Common myeloid progenitor, CD34-positive (primary cell): ENCODE measurements around the gene SPTBN1.

Experiments used
- CTCF ChIA-PET: fragments of 350-600 bp; sonication (Branson Sonifier 250); formaldehyde crosslinking; loops from one replicate; lab custom pipeline; 2021; ENCODE audit warnings: antibody characterized with exemption; lab: Charles Lee
- POLR2A ChIA-PET: fragments of 350-600 bp; sonication (Branson Sonifier 250); formaldehyde crosslinking; loops from one replicate; lab custom pipeline; 2021; ENCODE audit warnings: antibody characterized with exemption; lab: Charles Lee
- DNase-seq, 3 donors: peaks; one replicate each; pipeline versions ENCODE4 v3.0.0 to v3.0.0-alpha.2; 2013
- H3K27ac ChIP-seq, 2 experiments: 1 replicate in 1 of 2; 2 replicates in 1 of 2; pipeline ENCODE4 v1.7.0; 2013; ENCODE audit warnings: inconsistent platforms in 2 of 2, low read length in 2 of 2, mild to moderate bottlenecking in 2 of 2, low read depth in 1 of 2, moderate library complexity in 1 of 2; ENCODE audit not compliant: severe bottlenecking in 2 of 2, insufficient read depth in 1 of 2, poor library complexity in 1 of 2
- H3K27me3 ChIP-seq, 5 experiments: replicated peaks in 2 of 5; 1 replicate in 3 of 5; 2 replicates in 2 of 5; pipeline versions ENCODE4 v1.6.1 to v1.7.0; 2013; ENCODE audit warnings: low read length in 4 of 5, mild to moderate bottlenecking in 2 of 5, moderate library complexity in 2 of 5, inconsistent platforms in 1 of 5; ENCODE audit not compliant: insufficient read depth in 5 of 5, control insufficient read depth in 4 of 5
- H3K36me3 ChIP-seq, 4 experiments: 1 replicate in 2 of 4; 2 replicates in 2 of 4; pipeline versions ENCODE4 v1.6.1 to v1.7.0; 2013; ENCODE audit warnings: low read length in 3 of 4, control low read depth in 1 of 4, mild to moderate bottlenecking in 1 of 4; ENCODE audit not compliant: control insufficient read depth in 4 of 4, insufficient read depth in 4 of 4
- H3K4me1 ChIP-seq, 4 experiments: 1 replicate in 3 of 4; 2 replicates in 1 of 4; pipeline versions ENCODE4 v1.6.1 to v1.7.1; 2013; ENCODE audit warnings: low read length in 3 of 4, mild to moderate bottlenecking in 3 of 4, control low read depth in 1 of 4, inconsistent platforms in 1 of 4, moderate library complexity in 1 of 4; ENCODE audit not compliant: control insufficient read depth in 4 of 4, insufficient read depth in 4 of 4; ENCODE audit errors: control extremely low read depth in 1 of 4
- H3K4me3 ChIP-seq, 7 experiments: 1 replicate in 4 of 7; 2 replicates in 3 of 7; pipeline versions ENCODE4 v1.5.1 to v1.7.0; 2013; ENCODE audit warnings: mild to moderate bottlenecking in 7 of 7, low read length in 6 of 7, moderate library complexity in 6 of 7, inconsistent platforms in 2 of 7, low read depth in 2 of 7, control low read depth in 1 of 7; ENCODE audit not compliant: insufficient read depth in 4 of 7, control insufficient read depth in 1 of 7; ENCODE audit errors: extremely low read depth in 1 of 7
- H3K9me3 ChIP-seq, 5 experiments: 1 replicate in 4 of 5; 2 replicates in 1 of 5; pipeline versions ENCODE4 v1.6.1 to v1.7.1; 2013; ENCODE audit warnings: low read length in 4 of 5, mild to moderate bottlenecking in 2 of 5, inconsistent platforms in 1 of 5, low read depth in 1 of 5, moderate library complexity in 1 of 5; ENCODE audit not compliant: control insufficient read depth in 4 of 5, insufficient read depth in 2 of 5; ENCODE audit errors: control extremely low read depth in 1 of 5
- WGBS: methylation state at CpG from one replicate; pipeline ENCODE4 v1.1.5; 2013; ENCODE audit not compliant: insufficient coverage; 5-methylcytosine and 5-hydroxymethylcytosine counted together

SPTBN1 gene

DNA sequence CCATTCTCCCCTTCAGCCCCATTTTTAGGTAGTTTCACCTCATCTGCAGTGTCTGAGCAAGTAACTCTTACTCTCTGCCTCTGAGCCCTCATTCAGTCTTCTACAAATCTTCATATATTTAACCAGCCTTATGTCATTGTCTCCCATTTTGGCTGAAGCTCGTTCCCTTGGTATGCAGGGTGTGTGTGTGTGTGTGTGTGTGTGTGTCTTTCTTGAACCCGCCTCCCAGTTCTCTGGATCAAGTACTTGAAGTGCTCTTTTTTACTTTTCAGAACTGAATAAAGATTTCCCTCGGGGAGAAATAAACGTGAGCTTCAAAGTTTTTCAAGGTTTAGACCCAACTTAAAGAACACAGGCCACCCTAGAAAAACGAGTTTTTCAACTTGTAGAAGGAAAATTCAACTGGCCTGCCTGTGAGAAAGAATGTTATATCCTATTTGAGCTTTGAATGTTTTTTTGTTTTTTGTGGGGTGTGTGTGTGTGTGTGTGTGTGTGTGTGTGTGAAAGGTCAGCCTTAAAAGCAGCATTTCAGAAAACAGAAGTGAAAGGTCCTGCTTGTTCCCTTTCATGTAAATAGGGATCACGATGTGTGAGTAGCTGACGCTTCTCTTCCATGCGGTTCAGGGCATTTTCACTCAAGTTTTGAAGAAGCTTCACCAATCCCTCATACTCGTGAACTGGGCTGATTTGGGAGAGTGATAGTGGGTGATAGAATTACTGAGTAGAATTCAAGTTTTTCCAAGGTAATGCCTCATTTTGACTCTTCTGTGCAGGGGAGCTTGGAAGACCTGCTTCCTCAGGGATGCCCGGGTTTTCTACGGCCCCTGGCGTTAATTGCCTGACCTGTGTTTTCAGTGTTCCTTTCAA, 216.7 kb downstream of the SPTBN1 start:
- no peaks in the 10 kb centered on the region for H3K9me3 ChIP-seq
- ChIA-PET POLR2A (interaction anchor here (0.7 to 1.2 kb wide), 2 partner anchors 32 to 113 kb away, joined by 3 to 4 read pairs; no protein-coding TSS in a partner anchor), CTCF (interaction anchor here (0.7 to 9.9 kb wide), 7 partner anchors 9 to 357 kb away, joined by 3 to 82 read pairs (median 3); no protein-coding TSS in a partner anchor)
- WGBS, result 47% methylated on average over 8 of the region's 12 CpGs
- DNase-seq, result peak; percentile 15 to 64 (median 55)
- no peak overlapping the region for H3K27ac ChIP-seq
- peaks cover 0 to 11% (median 0%) of the 10 kb centered on the region in 5 experiments for H3K27me3 ChIP-seq
- H3K36me3 ChIP-seq, result peaks cover 14 to 31% (median 21%) of the 10 kb centered on the region in 4 experiments
- peak overlapping the region in 4 of 7 experiments; percentile 23 to 65 (median 57) for H3K4me3 ChIP-seq
- peaks cover 4 to 24% (median 23%) of the 10 kb centered on the region in 4 experiments for H3K4me1 ChIP-seq

DNA sequence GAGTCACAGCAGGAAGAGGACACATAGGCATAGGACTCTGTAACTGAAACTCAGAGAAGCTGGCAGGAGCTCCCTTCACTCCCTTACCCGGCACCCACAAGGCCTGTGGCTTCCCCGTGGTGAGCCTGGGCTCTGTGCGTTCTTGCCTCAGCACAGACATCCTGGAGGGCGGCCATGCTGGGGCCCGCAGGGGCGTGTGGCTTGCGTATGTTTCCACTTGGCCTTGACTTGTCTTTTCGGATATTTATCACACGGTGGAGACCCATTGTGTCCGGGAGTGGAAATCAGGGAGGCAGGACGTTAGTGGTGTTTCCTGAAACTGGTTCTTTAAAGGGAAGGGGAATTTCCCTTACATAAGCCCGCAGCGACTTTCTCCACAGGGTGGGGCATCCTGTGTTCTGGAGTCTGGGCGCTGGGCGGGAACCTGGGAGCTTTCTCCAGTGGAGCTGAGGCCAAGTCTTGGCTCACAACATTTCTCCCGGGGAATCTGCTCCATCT, 217.4 kb downstream of the SPTBN1 start:
- CTCF ChIA-PET, result interaction anchor here (0.7 to 9.9 kb wide), 6 partner anchors 9 to 31 kb away, joined by 3 to 82 read pairs (median 4); no protein-coding TSS in a partner anchor
- WGBS, result 10% methylated on average over 12 of the region's 16 CpGs
- POLR2A ChIA-PET, result interaction anchor here (1.2 kb wide), 1 partner anchor 31 kb away, joined by 4 read pairs; no protein-coding TSS in a partner anchor
- Histone ChIP-seq H3K27me3 (peaks cover 0 to 11% (median 0%) of the 10 kb centered on the region in 5 experiments), H3K36me3 (peaks cover 9 to 24% (median 16%) of the 10 kb centered on the region in 4 experiments), H3K4me1 (peaks cover 4 to 24% (median 22%) of the 10 kb centered on the region in 4 experiments), H3K4me3 (peak overlapping the region in 4 of 7 experiments; percentile 23 to 65 (median 57)), H3K9me3 (no peaks in the 10 kb centered on the region), H3K27ac (no peak overlapping the region)
- peak; percentile 24 to 73 (median 71) for DNase-seq

DNA sequence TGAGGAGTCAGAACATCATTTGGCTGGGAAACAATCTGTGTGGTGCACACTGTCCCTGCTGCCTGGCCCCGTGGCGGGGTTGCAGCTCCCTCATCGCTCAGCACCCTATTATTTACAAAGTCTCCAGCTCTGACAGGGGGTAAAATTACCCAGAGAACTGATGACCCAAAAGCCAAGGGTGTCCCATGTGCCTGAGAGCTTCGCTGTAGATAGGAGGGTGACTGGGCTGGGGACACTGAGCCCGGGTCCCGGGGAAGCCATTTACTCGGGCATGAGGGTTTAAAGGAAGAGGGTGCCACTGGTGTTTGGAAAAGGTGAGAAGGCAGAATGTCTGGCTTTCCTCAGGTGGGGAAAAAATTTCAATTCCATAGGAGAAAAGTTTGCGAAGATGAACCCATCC, 219.2 kb downstream of the SPTBN1 start:
- no peak for DNase-seq
- peaks cover 4 to 15% (median 13%) of the 10 kb centered on the region in 4 experiments for H3K4me1 ChIP-seq
- no peaks in the 10 kb centered on the region for H3K9me3 ChIP-seq
- no peak overlapping the region for H3K4me3 ChIP-seq
- WGBS, result 100% methylated on average over 5 of the region's 8 CpGs
- peaks cover 0 to 11% (median 0%) of the 10 kb centered on the region in 5 experiments for H3K27me3 ChIP-seq
- POLR2A ChIA-PET, result no interaction called here
- CTCF ChIA-PET, result interaction anchor here (1.1 to 9.9 kb wide), 4 partner anchors 11 to 29 kb away, joined by 4 to 82 read pairs (median 8); no protein-coding TSS in a partner anchor
- peaks cover 4 to 10% (median 10%) of the 10 kb centered on the region in 4 experiments for H3K36me3 ChIP-seq
- no peak overlapping the region for H3K27ac ChIP-seq

DNA sequence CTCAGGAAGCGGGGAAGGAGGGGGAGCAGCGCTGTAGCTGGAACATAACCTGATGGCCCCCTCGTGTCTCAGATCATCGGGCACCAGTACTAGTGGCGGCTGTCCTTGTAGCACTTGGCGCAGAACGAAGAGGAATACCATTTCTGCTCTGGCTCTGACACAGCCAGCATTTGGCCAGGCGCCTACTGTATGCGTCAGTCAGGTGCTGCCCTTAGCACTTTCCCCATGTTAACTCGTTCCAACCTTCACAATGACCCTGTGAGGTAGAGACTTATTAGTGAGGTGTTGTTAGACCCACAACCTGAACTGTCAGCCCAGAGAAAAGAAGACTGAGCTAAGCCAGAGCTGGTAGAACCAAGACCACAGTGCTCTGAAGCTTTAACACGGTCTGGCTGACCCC, 219.6 kb downstream of the SPTBN1 start:
- Histone ChIP-seq H3K4me1 (peaks cover 4 to 20% (median 16%) of the 10 kb centered on the region in 4 experiments), H3K27me3 (peaks cover 0 to 11% (median 0%) of the 10 kb centered on the region in 5 experiments), H3K4me3 (no peak overlapping the region), H3K27ac (no peak overlapping the region), H3K9me3 (no peaks in the 10 kb centered on the region), H3K36me3 (peaks cover 3 to 6% (median 5%) of the 10 kb centered on the region in 4 experiments)
- no peak for DNase-seq
- ChIA-PET CTCF (interaction anchor here (1.1 to 9.9 kb wide), 6 partner anchors 12 to 592 kb away, joined by 3 to 82 read pairs (median 6); no protein-coding TSS in a partner anchor), POLR2A (no interaction called here)
- 93% methylated on average over 7 of the region's 11 CpGs for WGBS

DNA sequence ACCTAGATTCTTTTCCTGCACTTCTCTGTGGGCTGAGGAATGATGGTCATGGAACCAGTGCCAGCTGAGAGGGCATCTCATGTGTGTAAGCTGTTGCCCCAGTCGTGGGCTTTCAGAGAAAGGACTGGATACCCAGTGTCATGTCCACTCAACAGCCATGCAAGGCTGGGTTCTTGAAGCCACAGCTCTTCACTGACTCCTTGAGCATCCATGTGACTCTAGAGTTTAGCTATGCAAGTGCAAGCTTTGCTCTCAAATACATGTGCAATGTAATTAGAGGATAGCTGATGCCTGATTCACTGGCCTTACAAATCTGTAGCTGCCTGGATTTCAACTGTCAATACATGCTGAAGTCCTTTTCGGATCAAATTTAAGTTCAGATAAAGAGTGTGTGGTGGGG, 220.5 kb downstream of the SPTBN1 start:
- Histone ChIP-seq H3K27me3 (peaks cover 0 to 11% (median 0%) of the 10 kb centered on the region in 5 experiments), H3K36me3 (no peaks in the 10 kb centered on the region), H3K27ac (no peak overlapping the region), H3K4me1 (peaks cover 4 to 24% (median 23%) of the 10 kb centered on the region in 4 experiments), H3K9me3 (no peaks in the 10 kb centered on the region), H3K4me3 (no peak overlapping the region)
- 94% methylated on average over 1 of the region's 2 CpGs for WGBS
- CTCF ChIA-PET, result interaction anchor here (1.0 to 9.9 kb wide), 7 partner anchors 13 to 593 kb away, joined by 3 to 82 read pairs (median 6); no protein-coding TSS in a partner anchor
- no peak for DNase-seq
- POLR2A ChIA-PET, result interaction anchor here (0.6 kb wide), 1 partner anchor 19 kb away, joined by 3 read pairs; no protein-coding TSS in a partner anchor

DNA sequence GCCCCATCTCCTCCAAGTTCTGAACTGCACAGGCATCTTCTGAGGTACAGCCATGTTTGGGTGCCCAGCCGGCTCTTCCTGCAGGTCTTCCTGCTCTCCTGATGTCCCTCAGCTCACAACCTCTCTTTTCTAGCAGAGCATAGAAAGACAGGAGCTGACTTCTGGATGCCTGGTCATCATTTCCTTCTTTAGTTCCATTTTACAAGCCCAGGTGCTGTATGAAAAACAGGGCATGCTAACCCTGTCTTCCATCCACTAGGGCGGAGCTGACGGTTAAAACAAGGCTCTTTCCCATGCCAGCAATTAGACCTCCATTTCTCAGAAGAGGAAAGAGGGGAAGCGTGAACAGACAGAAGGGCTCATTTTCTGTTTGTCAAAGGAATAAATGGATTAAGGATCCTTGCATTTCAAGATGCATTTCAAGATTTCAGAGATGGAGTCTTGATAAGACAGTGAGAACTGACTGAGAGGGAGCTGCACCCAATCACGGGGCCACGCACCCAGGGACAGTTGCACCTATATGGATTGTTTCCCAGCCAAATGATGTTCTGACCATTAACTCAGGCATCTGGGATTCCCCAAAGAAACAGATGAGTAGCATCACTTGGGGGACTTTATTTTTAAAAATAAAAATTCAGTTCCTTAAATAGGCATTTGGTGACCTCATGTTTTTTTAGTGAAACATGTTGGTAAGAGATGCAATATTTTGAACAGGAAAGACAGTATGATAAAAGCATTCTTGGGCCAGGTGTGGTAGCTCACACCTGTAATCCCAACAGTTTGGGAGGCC, 221.5 kb downstream of the SPTBN1 start:
- WGBS, result 94% methylated on average over 6 of the region's 6 CpGs
- POLR2A ChIA-PET, result interaction anchor here (0.6 kb wide), 1 partner anchor 18 kb away, joined by 3 read pairs; no protein-coding TSS in a partner anchor

More for the DNA sequence above, 221.5 kb downstream of the SPTBN1 start:
- DNase-seq, result no peak
- CTCF ChIA-PET, result interaction anchor here (0.9 to 9.9 kb wide), 5 partner anchors 14 to 154 kb away, joined by 3 to 82 read pairs (median 6); no protein-coding TSS in a partner anchor
- no peaks in the 10 kb centered on the region for H3K36me3 ChIP-seq
- peaks cover 4 to 22% (median 22%) of the 10 kb centered on the region in 4 experiments for H3K4me1 ChIP-seq
- no peak overlapping the region for H3K27ac ChIP-seq
- H3K27me3 ChIP-seq, result peaks cover 0 to 11% (median 0%) of the 10 kb centered on the region in 5 experiments
- H3K9me3 ChIP-seq, result no peaks in the 10 kb centered on the region
- H3K4me3 ChIP-seq, result no peak overlapping the region
